Fibroblast of skin of left biceps (primary cell): ENCODE data around the gene VPS39.

Experiments used
- DNase-seq, 2 experiments: peaks; one replicate each; pipeline ENCODE4 v3.0.0-alpha.2; 2013; ENCODE audit warnings: low read depth in 2 of 2

Gene VPS39

DNA sequence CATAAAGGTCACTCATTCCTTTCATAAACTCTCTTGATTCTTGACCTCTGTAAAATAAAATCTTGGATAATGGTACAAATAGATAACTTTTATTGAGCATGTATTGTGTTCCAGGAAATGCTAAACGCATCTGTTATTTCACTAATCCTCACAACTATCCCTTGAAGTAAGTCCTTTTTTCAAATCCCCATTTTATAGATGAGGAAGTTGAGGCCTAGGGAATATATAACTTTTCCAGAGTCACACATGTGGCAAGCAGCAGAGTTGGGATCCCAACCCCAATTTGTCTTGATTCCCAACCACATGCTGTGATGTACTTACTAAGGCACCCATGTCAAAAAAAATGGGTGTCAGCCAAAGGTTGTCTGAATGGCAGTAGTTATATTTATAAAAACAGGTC is 6.3 kb downstream of the VPS39 start:
- DNase-seq = no peak

DNA sequence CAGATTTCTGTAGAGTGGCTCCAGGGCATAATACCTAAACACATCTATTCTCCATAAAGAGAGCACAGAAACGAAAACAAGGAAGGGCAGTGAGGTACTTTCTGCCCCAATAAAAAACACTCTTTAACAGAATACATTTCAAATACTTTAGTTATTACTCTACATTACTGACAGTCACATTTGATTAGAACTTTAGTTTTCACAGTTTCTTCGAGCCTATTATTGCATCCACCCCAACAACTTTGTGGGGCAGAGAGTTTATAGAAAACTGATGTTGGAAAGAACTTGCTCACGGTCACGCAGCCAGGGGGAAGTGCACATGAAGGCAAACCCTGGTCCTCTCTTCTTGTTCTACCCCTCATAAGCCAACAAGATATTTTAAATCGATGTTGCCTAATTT is 9.0 kb downstream of the VPS39 start:
- no peak for DNase-seq

DNA sequence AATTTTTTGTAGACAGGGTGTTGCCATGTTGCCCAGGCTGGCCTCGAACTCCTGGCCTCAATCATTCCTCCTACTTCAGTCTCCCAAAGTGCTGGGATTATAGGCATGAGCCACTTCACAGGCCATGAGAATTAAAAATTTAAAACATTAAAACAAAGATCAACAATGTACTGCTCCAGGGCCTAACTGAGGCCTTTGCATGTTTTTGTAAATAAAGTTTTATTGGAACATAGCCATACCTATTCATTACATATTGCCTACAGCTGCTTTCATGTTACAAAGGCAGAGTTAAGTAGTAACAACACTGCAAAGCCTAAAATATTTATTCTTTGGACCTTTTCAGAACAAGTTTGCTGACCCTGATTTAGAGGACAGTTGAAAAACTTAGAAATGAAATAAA is 9.6 kb downstream of the VPS39 start:
- no peak for DNase-seq

DNA sequence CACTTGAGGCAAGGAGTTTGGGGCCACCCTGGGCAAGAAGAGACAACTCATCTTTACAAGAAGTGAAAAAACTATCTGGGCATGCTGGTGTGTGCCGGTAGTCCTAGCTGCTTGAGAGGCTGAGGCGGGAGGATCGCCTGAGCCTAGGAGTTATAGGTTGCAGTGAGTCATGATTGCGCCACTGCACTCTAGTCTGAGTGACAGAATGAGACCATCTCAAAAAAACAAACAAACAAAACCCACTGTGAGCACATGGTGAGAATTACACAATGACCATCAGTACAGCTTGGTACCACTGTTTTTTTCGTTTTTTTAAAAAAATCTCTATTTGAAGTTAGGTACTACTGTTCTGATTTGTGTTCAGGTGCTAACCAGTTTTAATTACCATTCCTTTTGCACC is 13.6 kb downstream of the VPS39 start:
- DNase-seq = no peak

DNA sequence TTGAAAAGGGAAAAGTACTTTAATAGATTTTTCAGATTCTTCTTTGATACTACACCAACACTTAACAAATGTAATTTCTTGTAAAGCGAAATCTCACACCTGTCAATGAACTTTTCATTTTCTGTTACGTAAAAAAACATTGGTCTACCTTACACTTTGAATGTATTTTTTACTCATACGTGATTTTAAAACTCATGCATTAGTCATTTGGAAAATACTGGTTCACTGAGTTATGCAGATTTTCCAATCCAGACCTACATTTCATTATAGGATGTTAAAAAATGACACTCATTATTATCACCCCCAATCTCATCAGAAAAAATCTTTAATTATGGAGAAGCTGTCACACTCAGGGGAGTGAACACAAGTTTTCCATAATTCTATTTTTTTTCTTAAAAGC is 14.7 kb downstream of the VPS39 start:
- no peak for DNase-seq

DNA sequence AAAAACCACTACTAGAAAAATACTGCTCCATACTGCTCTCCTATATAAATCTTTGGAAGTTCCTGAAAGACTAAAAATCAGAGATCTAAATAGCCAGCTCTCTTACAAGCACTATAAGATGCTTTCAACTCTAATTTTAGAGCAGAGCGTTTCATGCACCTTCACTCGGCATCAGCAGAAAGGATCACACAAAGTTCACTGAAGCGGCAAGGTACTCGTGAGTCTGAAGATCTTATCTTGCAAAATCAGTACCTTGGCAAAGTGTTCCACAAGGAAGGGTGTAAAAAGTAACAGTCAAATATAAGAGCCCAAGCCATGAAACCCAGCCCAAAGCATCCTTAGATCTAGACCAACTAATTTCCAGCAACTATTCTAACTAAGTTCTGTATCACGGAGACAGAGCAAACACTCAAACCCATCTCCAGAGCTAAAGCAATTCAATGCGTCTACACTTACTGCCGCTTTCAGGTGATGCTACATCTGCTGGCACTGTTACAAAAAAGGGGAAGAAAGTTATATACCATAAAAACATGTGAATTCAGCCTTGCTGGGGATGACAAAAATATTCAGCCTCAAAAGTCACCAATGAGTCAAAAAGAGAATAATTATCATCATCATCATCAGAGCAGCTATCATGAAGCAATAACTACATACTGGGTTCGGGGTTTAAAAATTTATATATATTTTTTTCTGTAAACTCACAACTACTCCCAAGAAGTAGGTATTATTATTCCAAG is 16.3 kb downstream of the VPS39 start:
- no peak for DNase-seq

DNA sequence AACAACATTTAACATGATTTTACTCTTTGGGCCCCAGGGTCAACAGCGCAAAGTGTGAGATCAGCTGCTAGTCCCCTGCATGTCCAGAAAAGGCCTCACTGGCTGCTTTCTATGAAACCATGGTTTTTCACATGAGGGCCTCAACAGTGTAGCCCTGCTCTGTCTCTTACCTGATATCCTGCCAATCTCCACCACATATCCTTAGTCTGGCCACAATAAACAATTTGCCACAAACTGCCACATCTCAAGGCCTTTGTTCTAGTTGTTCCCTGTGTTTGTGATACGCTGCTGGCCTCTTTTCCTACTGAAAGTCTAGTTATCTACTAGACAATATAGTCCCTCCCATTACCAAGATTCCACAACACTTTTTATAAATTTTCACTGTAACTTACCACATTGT is 17.7 kb downstream of the VPS39 start:
- DNase-seq = no peak

DNA sequence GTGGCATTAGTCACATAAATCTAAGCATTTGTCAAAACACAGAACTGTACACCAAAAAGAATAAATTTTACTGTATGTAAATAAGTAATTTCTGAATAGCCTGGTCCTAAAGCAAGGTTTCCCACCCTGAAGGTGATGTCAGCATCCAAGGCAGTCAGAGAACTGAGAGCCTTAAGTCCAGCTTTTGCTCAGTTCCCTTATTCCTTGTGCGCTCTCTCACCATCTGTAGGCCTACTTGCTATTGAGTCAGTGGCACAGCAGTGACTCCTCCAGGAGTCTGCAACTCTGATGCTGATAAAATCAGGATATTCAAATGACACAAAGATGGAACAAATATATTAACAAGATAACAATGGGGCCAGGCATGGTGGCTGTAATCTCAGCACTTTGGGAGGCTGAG is 22.3 kb downstream of the VPS39 start:
- DNase-seq = no peak

DNA sequence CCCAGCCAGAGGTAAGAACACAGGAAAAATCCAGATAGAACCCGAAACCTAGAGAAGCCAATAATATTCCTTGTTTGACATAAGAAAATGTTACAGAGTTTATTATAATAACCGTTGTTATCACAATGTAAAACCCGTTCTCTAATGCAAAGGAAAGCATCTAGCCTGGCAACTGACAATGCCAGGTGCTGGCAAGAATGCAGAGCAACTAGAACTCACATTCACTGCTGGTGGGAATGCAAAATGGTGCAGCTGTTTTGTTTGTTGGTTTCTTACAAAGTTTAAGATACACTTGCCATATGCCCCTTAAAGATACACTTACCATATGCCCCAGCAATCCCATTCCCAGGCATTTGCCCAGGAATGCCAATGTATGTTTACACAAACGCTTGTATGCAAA is 23.4 kb downstream of the VPS39 start:
- DNase-seq = no peak

DNA sequence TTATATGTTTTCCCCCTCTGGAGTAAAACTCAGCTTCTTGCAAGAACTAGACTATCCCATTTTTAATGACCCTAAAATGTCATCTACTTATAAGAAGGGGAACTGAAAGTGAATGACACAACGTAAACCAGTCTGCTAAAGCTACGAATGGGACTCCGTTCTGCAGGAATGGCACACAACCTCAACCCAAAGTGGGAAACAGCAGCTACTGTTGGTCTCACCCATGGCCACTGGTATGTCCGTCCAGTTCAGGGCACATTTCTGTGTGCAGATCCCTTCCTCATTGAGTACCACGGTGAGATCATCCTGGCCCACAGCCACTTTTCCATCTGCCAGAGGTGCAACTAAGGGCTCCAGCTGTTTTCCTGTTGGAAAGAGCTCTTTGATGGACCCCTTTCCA is 23.8 kb downstream of the VPS39 start:
- DNase-seq = no peak

DNA sequence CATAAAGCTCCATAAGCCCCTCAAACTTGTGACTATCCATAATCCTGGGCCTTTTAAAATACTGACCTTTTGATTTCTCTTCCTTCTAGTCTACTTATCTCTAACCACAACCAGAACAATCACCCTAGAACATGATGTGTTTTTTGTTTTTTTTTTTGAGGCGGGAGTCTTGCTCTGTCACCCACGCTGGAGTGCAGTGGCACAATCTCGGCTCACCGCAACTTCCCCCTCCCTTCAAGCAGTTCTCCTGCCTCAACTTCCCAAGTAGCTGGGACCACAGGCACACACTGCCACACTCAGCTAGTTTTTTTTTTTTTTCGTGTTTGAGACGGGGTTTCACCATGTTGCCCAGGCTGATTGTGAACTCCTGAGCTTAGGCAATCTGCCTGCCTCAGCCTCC is 25.1 kb downstream of the VPS39 start:
- no peak for DNase-seq

DNA sequence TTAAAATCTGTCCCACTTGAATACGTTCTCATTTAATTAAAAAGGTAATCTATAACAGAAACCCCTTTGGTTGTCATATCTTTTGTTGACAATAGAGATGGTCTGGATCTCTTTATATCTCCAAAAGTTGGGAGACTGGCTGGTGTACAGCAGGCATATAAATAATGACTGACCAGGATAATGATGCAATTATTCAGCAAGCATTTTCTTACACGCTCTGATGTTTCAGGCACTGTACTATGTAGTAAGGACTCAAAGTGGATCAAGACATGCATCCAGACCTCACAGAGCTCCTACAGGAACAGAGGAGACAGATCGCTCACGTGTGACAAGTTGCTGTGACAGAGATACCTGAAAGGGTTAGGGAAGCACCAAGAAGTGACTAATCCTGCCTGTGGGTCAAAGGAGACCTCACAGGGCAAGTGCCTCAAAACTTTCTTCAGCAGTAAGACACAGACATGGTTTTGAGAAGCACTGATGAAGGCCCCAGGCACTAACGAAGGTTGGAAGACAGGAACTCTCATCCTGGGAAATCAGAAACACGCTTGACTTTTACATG is 25.7 kb downstream of the VPS39 start:
- DNase-seq = no peak

DNA sequence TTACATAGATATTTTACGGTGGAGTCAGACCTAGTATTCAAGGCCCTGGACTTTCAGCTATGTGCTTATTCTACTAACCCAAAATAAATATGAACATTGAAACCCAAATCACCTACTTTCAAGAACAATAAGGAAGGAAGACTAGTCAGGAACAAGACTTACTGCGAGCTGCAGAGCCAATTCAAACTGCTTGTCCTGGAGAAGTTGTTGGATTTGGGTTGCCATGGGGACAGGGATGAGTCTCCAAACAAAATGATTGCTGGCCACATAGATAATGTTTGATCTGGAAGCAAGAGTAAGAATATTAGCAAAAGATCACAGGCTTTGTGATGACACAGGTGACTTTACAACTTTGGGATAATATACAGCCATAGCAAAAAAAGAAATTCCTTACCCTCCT is 30.0 kb downstream of the VPS39 start:
- no peak for DNase-seq

DNA sequence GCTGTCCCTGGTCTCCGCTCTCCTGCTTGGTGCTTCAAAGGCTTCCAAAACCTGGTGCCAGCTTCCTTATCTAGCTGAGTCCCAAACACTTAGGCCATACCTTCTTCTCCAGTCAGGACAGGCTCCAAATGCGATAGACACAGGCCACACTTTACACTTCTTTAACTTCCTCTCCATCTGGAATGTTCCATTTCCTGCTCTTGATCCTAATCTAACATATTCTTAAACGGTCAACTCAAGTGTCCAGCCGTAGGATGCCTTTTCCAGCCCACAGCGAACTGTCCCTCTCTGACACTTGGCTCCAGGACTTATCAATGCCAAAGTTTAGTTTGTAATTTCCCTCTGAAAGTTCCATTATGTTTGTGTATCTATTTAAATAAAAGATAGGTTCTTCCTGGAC is 32.4 kb downstream of the VPS39 start:
- DNase-seq = no peak

DNA sequence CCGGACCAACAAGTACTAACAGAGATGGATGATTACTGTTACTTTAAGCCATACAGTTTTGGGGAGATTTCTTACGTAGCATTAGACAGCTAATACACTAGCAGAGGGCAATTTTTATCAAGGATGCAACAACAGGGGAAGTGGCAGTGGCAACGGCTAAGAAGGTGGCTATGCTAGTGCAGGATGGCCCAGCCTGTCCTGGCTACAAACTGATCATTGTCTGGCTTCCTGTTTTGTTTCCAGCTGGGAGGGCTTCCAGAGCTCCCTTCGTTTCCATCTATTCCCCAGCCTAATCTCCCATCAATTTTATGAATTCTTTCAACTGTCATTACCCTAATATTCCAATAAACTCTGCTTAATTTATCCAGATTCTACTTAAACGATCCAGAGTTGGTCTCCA is 35.6 kb downstream of the VPS39 start:
- no peak for DNase-seq

DNA sequence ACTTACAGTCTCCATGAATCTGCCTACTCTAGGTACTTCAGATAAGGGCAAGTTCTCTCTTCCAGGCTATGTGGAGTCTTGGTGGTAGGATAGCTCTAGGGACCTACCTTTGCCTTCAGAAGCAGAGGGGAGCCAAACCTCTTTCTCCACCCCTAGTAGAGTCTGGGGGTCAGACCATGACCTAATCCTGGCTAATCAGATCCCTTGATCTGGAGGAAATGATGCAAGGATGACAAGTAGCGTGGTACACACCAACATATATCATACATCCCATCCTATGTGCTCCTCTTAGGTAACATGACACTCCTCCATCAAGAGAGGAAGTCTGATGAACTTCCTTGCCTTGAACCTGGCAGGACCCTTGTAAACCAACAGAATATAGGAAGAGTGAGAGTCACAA is 36.3 kb downstream of the VPS39 start:
- DNase-seq = no peak

DNA sequence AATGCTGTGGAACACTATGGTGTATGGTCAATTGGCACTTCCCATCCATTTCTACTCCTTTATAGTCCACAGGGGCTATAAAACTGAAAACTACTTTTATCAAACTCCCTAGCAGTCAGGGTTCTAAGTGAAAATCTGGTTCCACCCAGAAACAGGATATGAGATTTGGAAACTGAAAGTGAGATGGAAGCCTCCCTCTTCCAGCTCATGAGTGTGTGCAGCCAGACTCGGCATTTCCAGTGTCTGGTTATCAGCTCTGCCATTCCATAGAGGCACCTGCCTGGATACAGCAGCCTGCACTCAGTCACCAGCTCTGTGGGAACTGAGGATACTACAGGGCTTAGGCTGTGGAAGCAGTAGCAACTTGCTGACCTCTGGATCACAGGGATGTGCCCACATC is 37.0 kb downstream of the VPS39 start:
- no peak for DNase-seq

DNA sequence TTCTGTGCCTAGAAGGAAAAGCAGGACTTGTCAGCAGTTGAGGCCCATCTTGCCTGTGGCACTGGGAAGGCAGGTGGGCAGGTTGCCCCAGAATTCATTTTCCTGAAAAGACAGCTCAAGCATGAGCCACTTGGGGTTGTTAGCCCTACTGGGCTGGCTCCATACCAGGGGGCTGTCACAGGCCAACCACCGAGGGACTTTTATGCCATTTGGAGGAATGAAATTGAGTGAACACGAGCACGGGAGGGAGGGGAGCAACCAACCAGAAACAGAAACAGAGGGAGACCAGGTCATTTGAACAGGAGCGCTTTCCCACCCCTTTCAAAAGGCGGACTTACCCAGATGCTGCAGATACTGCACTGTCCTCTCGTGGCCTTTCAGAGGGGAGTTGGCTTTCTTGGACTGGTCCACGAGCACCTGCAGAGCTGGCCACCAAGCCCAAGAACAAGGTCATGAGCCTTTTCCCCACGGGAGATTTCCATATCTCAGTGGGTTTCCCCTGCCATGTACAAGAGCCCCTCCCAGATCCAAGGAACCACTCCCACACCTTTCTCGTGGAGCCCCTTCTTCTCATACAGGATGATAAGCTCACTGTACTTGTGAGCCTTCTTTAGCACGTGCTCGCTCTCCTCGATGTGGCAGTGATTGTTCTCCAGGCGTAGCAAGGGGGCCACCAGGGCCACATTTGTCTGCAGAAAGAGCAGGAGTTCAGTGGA is 41.7 kb downstream of the VPS39 start:
- DNase-seq = no peak

DNA sequence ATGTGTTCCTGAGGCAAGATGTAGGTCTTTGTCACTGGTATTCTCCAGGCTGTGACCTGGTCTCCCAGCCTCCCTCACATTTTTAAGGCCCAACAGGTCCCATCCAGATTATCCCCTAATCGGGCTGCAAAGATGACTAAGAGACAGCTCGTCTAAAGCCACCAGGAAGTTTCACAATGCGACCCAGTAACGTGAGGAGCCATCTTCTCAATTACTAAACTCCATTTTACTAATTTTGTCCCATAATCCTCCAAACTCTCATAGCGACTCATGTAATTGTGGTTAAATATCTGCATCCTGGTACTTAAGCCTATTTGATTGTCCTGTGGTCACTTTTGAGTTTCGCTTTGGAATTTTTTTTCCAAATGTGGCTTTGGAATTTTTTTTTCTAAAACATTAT is 43.0 kb downstream of the VPS39 start:
- no peak for DNase-seq

DNA sequence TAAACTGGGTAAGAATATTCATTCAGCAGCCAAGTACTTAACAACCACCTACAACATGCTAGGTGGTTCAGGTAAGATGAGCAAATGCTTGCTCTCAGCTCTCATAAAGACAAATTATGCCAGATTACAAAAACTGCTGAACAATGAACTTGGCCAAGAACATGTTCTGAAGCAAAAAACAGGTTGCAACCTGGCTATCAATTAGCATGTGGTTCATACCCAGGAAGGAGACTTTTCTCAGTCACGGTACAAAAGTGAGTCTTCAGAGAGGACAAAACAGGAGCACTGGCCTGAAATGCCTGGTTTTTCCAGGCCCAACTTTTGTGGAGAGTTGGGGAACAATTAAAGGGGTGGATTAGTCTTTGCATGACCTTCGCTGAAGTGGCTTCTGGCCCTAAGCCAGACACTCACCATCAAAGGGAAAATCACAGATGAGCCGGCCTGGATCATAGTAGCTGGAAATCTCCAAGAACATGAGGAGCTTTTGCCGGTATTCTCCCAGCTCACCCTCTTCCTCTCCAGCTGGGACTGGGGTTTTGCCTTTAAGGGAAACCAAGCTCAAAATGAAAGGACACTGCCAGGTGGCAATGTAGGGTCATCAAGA is 44.1 kb downstream of the VPS39 start:
- no peak for DNase-seq

DNA sequence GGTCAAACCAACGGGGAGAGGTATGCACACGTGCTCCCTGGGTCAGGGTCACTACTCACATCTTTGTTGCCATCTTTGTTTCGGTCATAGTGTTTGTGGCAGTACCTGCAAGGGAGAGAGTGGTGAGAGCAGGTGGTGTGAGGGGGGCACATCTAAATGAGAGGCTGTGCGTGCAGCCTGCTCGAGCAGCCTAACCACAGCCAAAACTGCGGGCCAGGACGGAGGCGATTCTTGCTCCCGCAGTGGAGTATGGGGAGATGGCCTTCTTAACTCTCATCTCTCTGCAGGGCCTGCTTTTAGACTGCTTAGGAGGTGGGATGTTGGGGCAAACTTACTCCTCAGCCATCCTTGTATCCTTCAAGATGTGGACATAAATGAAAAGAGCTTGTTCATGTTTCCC is 44.8 kb downstream of the VPS39 start:
- no peak for DNase-seq

DNA sequence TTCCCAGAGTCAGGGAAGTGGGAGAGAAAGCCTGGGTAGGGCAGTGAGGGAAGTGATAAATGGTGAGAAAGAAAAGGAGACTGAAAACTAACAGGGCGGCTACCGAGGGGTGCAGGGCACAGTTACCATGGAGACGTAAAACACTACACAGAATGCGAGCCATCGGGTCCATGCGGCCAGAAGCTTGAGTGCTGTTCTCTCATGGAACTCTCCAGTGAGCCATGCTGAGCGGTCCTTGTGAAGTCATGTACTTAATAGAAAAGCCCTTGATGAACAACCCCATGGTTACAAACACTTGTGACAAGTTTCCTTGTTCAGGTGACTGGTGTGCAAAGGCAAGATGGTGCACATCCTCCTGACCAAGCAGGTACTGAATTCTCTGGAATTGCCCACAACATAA is 48.0 kb downstream of the VPS39 start:
- DNase-seq = no peak

DNA sequence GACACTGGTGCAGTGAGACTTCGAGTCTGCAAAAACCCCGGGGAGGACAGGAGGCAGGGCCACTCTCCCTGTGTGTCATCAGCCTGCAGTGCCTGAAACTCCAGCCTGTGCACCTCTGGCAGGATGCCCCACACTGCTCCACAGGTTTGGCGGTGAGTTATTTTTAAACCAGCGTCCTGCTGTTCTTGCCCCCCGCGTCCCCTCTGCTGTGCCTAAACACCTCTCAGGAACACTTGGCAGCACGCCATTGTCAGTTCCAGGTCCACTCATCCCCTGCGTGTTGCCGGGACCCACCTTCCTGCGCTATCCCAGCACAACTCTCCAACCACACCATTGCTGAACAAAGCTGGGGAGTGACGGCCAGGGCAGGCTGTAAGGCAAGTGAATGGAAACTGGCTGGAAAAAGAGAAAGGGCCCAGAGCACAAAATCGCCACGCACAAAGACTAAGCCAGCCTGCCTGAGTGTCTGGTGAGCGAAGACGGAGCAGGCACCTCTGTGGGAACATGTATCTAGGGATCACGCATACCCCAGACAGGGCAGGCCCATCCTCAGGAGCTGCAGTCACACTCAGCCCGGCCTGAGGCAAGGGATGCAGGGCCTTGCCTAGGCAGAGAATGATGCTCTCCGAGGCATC is 48.6 kb downstream of the VPS39 start:
- DNase-seq = no peak
